AML-193 (cell line): Measurements from ENCODE around the gene RAC3.

Experiments used
- DNase-seq, 2 experiments: peaks; one replicate each; lab custom pipeline; 2025; lab: John Stamatoyannopoulos, UW

RAC3 gene

GRCh38 chr17:82055965-82056728 is 24.7 kb downstream of the RAC3 start:
- DNase-seq: no peak

GRCh38 chr17:82056729-82057621 is 25.5 kb downstream of the RAC3 start:
- DNase-seq: no peak

- no peak for DNase-seq
Measured at GRCh38 chr17:82058230-82058854, 26.9 kb downstream of the RAC3 start.

- no peak for DNase-seq
Measured at GRCh38 chr17:82058855-82059249, 27.4 kb downstream of the RAC3 start.

GRCh38 chr17:82059272-82060000 is 28.0 kb downstream of the RAC3 start:
- no peak for DNase-seq

GRCh38 chr17:82060001-82060380 is 28.5 kb downstream of the RAC3 start:
- DNase-seq: no peak

GRCh38 chr17:82060614-82061013 is 29.1 kb downstream of the RAC3 start:
- DNase-seq: no peak

- no peak for DNase-seq
Measured at GRCh38 chr17:82061047-82061925, 29.8 kb downstream of the RAC3 start.

GRCh38 chr17:82062076-82062983 is 30.9 kb downstream of the RAC3 start:
- no peak for DNase-seq

- DNase-seq: no peak
Measured at GRCh38 chr17:82062984-82063368, 31.5 kb downstream of the RAC3 start.

- no peak for DNase-seq
Measured at GRCh38 chr17:82063424-82064415, 32.2 kb downstream of the RAC3 start.

GRCh38 chr17:82064433-82065192 is 33.1 kb downstream of the RAC3 start:
- no peak for DNase-seq

- DNase-seq: no peak
Measured at GRCh38 chr17:82065193-82065637, 33.7 kb downstream of the RAC3 start.

- peak; percentile 51 to 59 for DNase-seq
Measured at GRCh38 chr17:82065638-82066303, 34.3 kb downstream of the RAC3 start, which contains the start of gene DUS1L. TSS of gene DUS1L (minus strand) at chr17:82065804. CDS start at chr17:82065059, 745 bp downstream.

- DNase-seq: no peak
Measured at GRCh38 chr17:82070611-82071010, 39.1 kb downstream of the RAC3 start.

GRCh38 chr17:82072827-82073226 is 41.3 kb downstream of the RAC3 start:
- no peak for DNase-seq

GRCh38 chr17:82073446-82073845 is 42.0 kb downstream of the RAC3 start:
- no peak for DNase-seq
